Measurements from ENCODE around the gene CARD11.

The CARD11 gene

GRCh38 chr7:2894118-2894940, 149.3 kb downstream of the CARD11 start:
- no peaks in the 10 kb centered on the region for H3K9me3 Mint-ChIP-seq
- peaks cover 3% of the 10 kb centered on the region for H3K27me3 Mint-ChIP-seq
- DNase-seq, result peak; percentile 67
- no peaks in the 10 kb centered on the region for H3K36me3 Mint-ChIP-seq
- H3K4me1 Mint-ChIP-seq, result peaks cover 27% of the 10 kb centered on the region
- H3K27ac Mint-ChIP-seq, result peak overlapping the region; percentile 79
- peak overlapping the region; percentile 66 for H3K4me3 Mint-ChIP-seq
- CTCF ChIA-PET, result interaction anchor here (0.5 to 1.9 kb wide), 10 partner anchors 10 to 408 kb away, joined by 3 to 8 read pairs (median 4); no protein-coding TSS in a partner anchor

GRCh38 chr7:2893411-2893861, 150.2 kb downstream of the CARD11 start:
- DNase-seq, result no peak
- peaks cover 27% of the 10 kb centered on the region for H3K4me1 Mint-ChIP-seq
- peak overlapping the region; percentile 35 for H3K4me3 Mint-ChIP-seq
- CTCF ChIA-PET, result interaction anchor here (0.8 to 1.9 kb wide), 7 partner anchors 11 to 269 kb away, joined by 3 to 8 read pairs (median 3); no protein-coding TSS in a partner anchor
- peaks cover 3% of the 10 kb centered on the region for H3K27me3 Mint-ChIP-seq
- peak overlapping the region; percentile 74 for H3K27ac Mint-ChIP-seq
- no peaks in the 10 kb centered on the region for H3K36me3 Mint-ChIP-seq
- H3K9me3 Mint-ChIP-seq, result no peaks in the 10 kb centered on the region

- CTCF ChIA-PET, result interaction anchor here (0.6 kb wide), 1 partner anchor 261 kb away, joined by 3 read pairs; no protein-coding TSS in a partner anchor
- H3K36me3 Mint-ChIP-seq, result no peaks in the 10 kb centered on the region
- peaks cover 3% of the 10 kb centered on the region for H3K27me3 Mint-ChIP-seq
- DNase-seq, result no peak
- no peak overlapping the region for H3K4me3 Mint-ChIP-seq
- no peak overlapping the region for H3K27ac Mint-ChIP-seq
- no peaks in the 10 kb centered on the region for H3K9me3 Mint-ChIP-seq
- H3K4me1 Mint-ChIP-seq, result peaks cover 27% of the 10 kb centered on the region
Observed at GRCh38 chr7:2892549-2892948, 151.1 kb downstream of the CARD11 start.

- CTCF ChIA-PET, result interaction anchor here (0.7 to 2.2 kb wide), 9 partner anchors 91 to 574 kb away, joined by 3 to 9 read pairs (median 4); no protein-coding TSS in a partner anchor
- no peak overlapping the region for H3K4me3 Mint-ChIP-seq
- H3K36me3 Mint-ChIP-seq, result no peaks in the 10 kb centered on the region
- peaks cover 8% of the 10 kb centered on the region for H3K4me1 Mint-ChIP-seq
- peaks cover 11% of the 10 kb centered on the region for H3K27me3 Mint-ChIP-seq
- no peak overlapping the region for H3K27ac Mint-ChIP-seq
- H3K9me3 Mint-ChIP-seq, result no peaks in the 10 kb centered on the region
- no peak for DNase-seq
Observed at GRCh38 chr7:2887816-2888215, 155.9 kb downstream of the CARD11 start.

- no peak overlapping the region for H3K27ac Mint-ChIP-seq
- H3K27me3 Mint-ChIP-seq, result peaks cover 11% of the 10 kb centered on the region
- H3K4me1 Mint-ChIP-seq, result peaks cover 3% of the 10 kb centered on the region
- no peaks in the 10 kb centered on the region for H3K36me3 Mint-ChIP-seq
- no peak overlapping the region for H3K4me3 Mint-ChIP-seq
- CTCF ChIA-PET, result interaction anchor here (0.9 to 2.2 kb wide), 8 partner anchors 92 to 273 kb away, joined by 3 to 9 read pairs (median 4); no protein-coding TSS in a partner anchor
- no peaks in the 10 kb centered on the region for H3K9me3 Mint-ChIP-seq
- peak; percentile 75 for DNase-seq
Observed at GRCh38 chr7:2886900-2887299, 156.8 kb downstream of the CARD11 start.

- Mint-ChIP-seq H3K4me3 (no peak overlapping the region), H3K4me1 (peaks cover 3% of the 10 kb centered on the region), H3K36me3 (no peaks in the 10 kb centered on the region), H3K27me3 (peaks cover 11% of the 10 kb centered on the region), H3K9me3 (no peaks in the 10 kb centered on the region), H3K27ac (no peak overlapping the region)
- CTCF ChIA-PET, result interaction anchor here (1.0 to 2.2 kb wide), 3 partner anchors 178 to 268 kb away, joined by 4 to 9 read pairs (median 7); no protein-coding TSS in a partner anchor
- DNase-seq, result no peak
Observed at GRCh38 chr7:2886391-2886790, 157.3 kb downstream of the CARD11 start.

- Mint-ChIP-seq H3K27me3 (peaks cover 8% of the 10 kb centered on the region), H3K36me3 (no peaks in the 10 kb centered on the region), H3K4me1 (peaks cover 13% of the 10 kb centered on the region), H3K27ac (no peak overlapping the region), H3K9me3 (no peaks in the 10 kb centered on the region), H3K4me3 (no peak overlapping the region)
- CTCF ChIA-PET, result interaction anchor here (1.2 kb wide), 1 partner anchor 181 kb away, joined by 3 read pairs; no protein-coding TSS in a partner anchor
- no peak for DNase-seq
Observed at GRCh38 chr7:2884161-2884560, 159.5 kb downstream of the CARD11 start.

GRCh38 chr7:2883101-2883500, 160.6 kb downstream of the CARD11 start:
- H3K4me1 Mint-ChIP-seq, result peaks cover 23% of the 10 kb centered on the region
- H3K27ac Mint-ChIP-seq, result no peak overlapping the region
- CTCF ChIA-PET, result no interaction called here

GRCh38 chr7:2882111-2882510, 161.6 kb downstream of the CARD11 start:
- Mint-ChIP-seq H3K4me3 (no peak overlapping the region), H3K9me3 (no peaks in the 10 kb centered on the region)

More at GRCh38 chr7:2883101-2883500, 160.6 kb downstream of the CARD11 start:
- H3K9me3 Mint-ChIP-seq, result no peaks in the 10 kb centered on the region
- no peak overlapping the region for H3K4me3 Mint-ChIP-seq
- H3K27me3 Mint-ChIP-seq, result peaks cover 8% of the 10 kb centered on the region
- H3K36me3 Mint-ChIP-seq, result no peaks in the 10 kb centered on the region
- no peak for DNase-seq

GRCh38 chr7:2880874-2881533, 162.7 kb downstream of the CARD11 start:
- Mint-ChIP-seq H3K27me3 (peaks cover 4% of the 10 kb centered on the region), H3K4me3 (no peak overlapping the region), H3K36me3 (no peaks in the 10 kb centered on the region), H3K9me3 (no peaks in the 10 kb centered on the region), H3K4me1 (peaks cover 25% of the 10 kb centered on the region), H3K27ac (no peak overlapping the region)
- no peak for DNase-seq
- CTCF ChIA-PET, result no interaction called here

More at GRCh38 chr7:2882111-2882510, 161.6 kb downstream of the CARD11 start:
- Mint-ChIP-seq H3K27ac (no peak overlapping the region), H3K4me1 (peaks cover 23% of the 10 kb centered on the region), H3K36me3 (no peaks in the 10 kb centered on the region), H3K27me3 (peaks cover 8% of the 10 kb centered on the region)
- DNase-seq, result no peak
- CTCF ChIA-PET, result no interaction called here

- H3K4me3 Mint-ChIP-seq, result no peak overlapping the region
- no peak for DNase-seq
- H3K9me3 Mint-ChIP-seq, result no peaks in the 10 kb centered on the region
- H3K4me1 Mint-ChIP-seq, result peaks cover 25% of the 10 kb centered on the region
- no peaks in the 10 kb centered on the region for H3K36me3 Mint-ChIP-seq
- H3K27me3 Mint-ChIP-seq, result peaks cover under 1% of the 10 kb centered on the region
- H3K27ac Mint-ChIP-seq, result no peak overlapping the region
- CTCF ChIA-PET, result no interaction called here
Observed at GRCh38 chr7:2880051-2880450, 163.6 kb downstream of the CARD11 start.

- Mint-ChIP-seq H3K4me1 (peaks cover 25% of the 10 kb centered on the region), H3K9me3 (no peaks in the 10 kb centered on the region), H3K4me3 (no peak overlapping the region), H3K27ac (no peak overlapping the region), H3K27me3 (no peaks in the 10 kb centered on the region), H3K36me3 (no peaks in the 10 kb centered on the region)
- no peak for DNase-seq
- CTCF ChIA-PET, result no interaction called here
Observed at GRCh38 chr7:2879354-2879753, 164.3 kb downstream of the CARD11 start.

- H3K9me3 Mint-ChIP-seq, result no peaks in the 10 kb centered on the region
- H3K27ac Mint-ChIP-seq, result no peak overlapping the region
- no peak for DNase-seq
- H3K4me3 Mint-ChIP-seq, result no peak overlapping the region
- H3K36me3 Mint-ChIP-seq, result no peaks in the 10 kb centered on the region
- peaks cover 2% of the 10 kb centered on the region for H3K27me3 Mint-ChIP-seq
- peaks cover 36% of the 10 kb centered on the region for H3K4me1 Mint-ChIP-seq
- CTCF ChIA-PET, result interaction anchor here (0.8 to 2.7 kb wide), 3 partner anchors 11 to 15 kb away, joined by 3 to 11 read pairs (median 3); no protein-coding TSS in a partner anchor
Observed at GRCh38 chr7:2878306-2878705, 165.4 kb downstream of the CARD11 start.

- CTCF ChIA-PET, result interaction anchor here (0.6 to 2.7 kb wide), 3 partner anchors 10 to 277 kb away, joined by 3 to 11 read pairs (median 9); no protein-coding TSS in a partner anchor
- Mint-ChIP-seq H3K27me3 (peaks cover 4% of the 10 kb centered on the region), H3K4me3 (no peak overlapping the region), H3K36me3 (no peaks in the 10 kb centered on the region), H3K9me3 (no peaks in the 10 kb centered on the region), H3K27ac (no peak overlapping the region), H3K4me1 (peaks cover 52% of the 10 kb centered on the region)
- no peak for DNase-seq
Observed at GRCh38 chr7:2876031-2876731, 167.5 kb downstream of the CARD11 start.
